GM23248 (cell line): Measurements from ENCODE around the gene ORM1.

Experiments used
- EZH2 ChIP-seq: fragments of 200-600 bp; sonication (generic); IDR thresholded peaks from 2 replicates; pipeline ENCODE4 v1.6.1; 2018; ENCODE audit warnings: antibody characterized with exemption, mild to moderate bottlenecking; ENCODE audit not compliant: insufficient read depth, poor library complexity, severe bottlenecking
- EZH2phosphoT487 ChIP-seq: fragments of 200-600 bp; sonication (generic); IDR thresholded peaks from 2 replicates; pipeline ENCODE4 v1.6.1; 2018; ENCODE audit warnings: antibody characterized with exemption, moderate library complexity, mild to moderate bottlenecking, low read depth; ENCODE audit not compliant: insufficient read depth

- TF ChIP-seq EZH2phosphoT487 (no peak), EZH2 (no peak)
Measured at GRCh38 chr9:114335745-114336144, 12.8 kb downstream of the ORM1 start.
